ENCODE results near the gene SCARF1. TPM values are rescaled to one million over a fixed set of nuclear protein-coding genes. Genes with fewer than 3 reads are reported as not detected.

SCARF1 gene
- total and polyA plus RNA-seq, 4 donors, result 0.63 to 31.6 (median 9.6) TPM

Other genes with a start within 250 kb of the SCARF1 start
- gene YWHAE, start 245.5 kb downstream of the SCARF1 start, total RNA-seq, result 100 to 1,000 TPM; 277 to 285 TPM
- 100 to 1,000 TPM; 174 to 220 TPM for gene YWHAE, start 245.5 kb downstream of the SCARF1 start, polyA plus RNA-seq
- gene CRK, start 189.5 kb downstream of the SCARF1 start, total RNA-seq, result 10 to 100 TPM; 55.3 to 63.8 TPM
- gene CRK, start 189.5 kb downstream of the SCARF1 start, polyA plus RNA-seq, result 10 to 100 TPM; 33.5 to 40.9 TPM
- gene MYO1C, start 153.0 kb downstream of the SCARF1 start, total RNA-seq, result 100 to 1,000 TPM; 273 to 354 TPM
- gene MYO1C, start 153.0 kb downstream of the SCARF1 start, polyA plus RNA-seq, result 100 to 1,000 TPM in 1 of 2 donors, 10 to 100 TPM in 1; 62.6 to 130 TPM
- gene INPP5K, start 129.1 kb downstream of the SCARF1 start, total RNA-seq, result 10 to 100 TPM; 35.7 to 40.7 TPM
- gene INPP5K, start 129.1 kb downstream of the SCARF1 start, polyA plus RNA-seq, result 10 to 100 TPM; 13.5 to 51.3 TPM
- 10 to 100 TPM; 56.5 to 59.8 TPM for gene PITPNA, start 82.9 kb downstream of the SCARF1 start, total RNA-seq
- gene PITPNA, start 82.9 kb downstream of the SCARF1 start, polyA plus RNA-seq, result 10 to 100 TPM; 27.2 to 32.2 TPM
- gene SLC43A2, start 16.9 kb downstream of the SCARF1 start, total RNA-seq, result 10 to 100 TPM; 11.1 to 25.0 TPM
- gene SLC43A2, start 16.9 kb downstream of the SCARF1 start, polyA plus RNA-seq, result 1 to 10 TPM; 2.1 to 8.1 TPM
- 10 to 100 TPM in 1 of 2 donors, 1 to 10 TPM in 1; 7.0 to 12.0 TPM for gene RILP, start 4.1 kb upstream of the SCARF1 start, total RNA-seq
- 10 to 100 TPM; 16.4 to 19.4 TPM for gene RILP, start 4.1 kb upstream of the SCARF1 start, polyA plus RNA-seq
- gene PRPF8, start 39.1 kb upstream of the SCARF1 start, total RNA-seq, result 100 to 1,000 TPM; 183 to 235 TPM
- 10 to 100 TPM; 14.7 to 88.9 TPM for gene PRPF8, start 39.1 kb upstream of the SCARF1 start, polyA plus RNA-seq
- gene TLCD2, start 64.6 kb upstream of the SCARF1 start, total RNA-seq, result 1 to 10 TPM; 9.5 to 10.0 TPM
- 1 to 10 TPM; 2.7 to 3.5 TPM for gene TLCD2, start 64.6 kb upstream of the SCARF1 start, polyA plus RNA-seq
- gene WDR81, start 79.0 kb upstream of the SCARF1 start, total RNA-seq, result 10 to 100 TPM; 16.1 to 27.3 TPM
- gene WDR81, start 79.0 kb upstream of the SCARF1 start, polyA plus RNA-seq, result 10 to 100 TPM in 1 of 2 donors, 1 to 10 TPM in 1; 3.0 to 13.1 TPM
- 10 to 100 TPM; 14.9 to 15.1 TPM for gene SERPINF2, start 97.1 kb upstream of the SCARF1 start, total RNA-seq
- gene SERPINF2, start 97.1 kb upstream of the SCARF1 start, polyA plus RNA-seq, result 1 to 10 TPM in 1 of 2 donors, under 1 TPM in 1; 0.13 to 1.0 TPM
- gene SERPINF1, start 116.3 kb upstream of the SCARF1 start, total RNA-seq, result 100 to 1,000 TPM; 378 to 941 TPM
- gene SERPINF1, start 116.3 kb upstream of the SCARF1 start, polyA plus RNA-seq, result 10 to 100 TPM in 1 of 2 donors, 1 to 10 TPM in 1; 5.3 to 48.1 TPM
- 10 to 100 TPM; 15.0 to 19.2 TPM for gene SMYD4, start 184.2 kb upstream of the SCARF1 start, total RNA-seq
- 1 to 10 TPM; 2.4 to 9.5 TPM for gene SMYD4, start 184.2 kb upstream of the SCARF1 start, polyA plus RNA-seq
- gene RPA1, start 184.3 kb upstream of the SCARF1 start, total RNA-seq, result 10 to 100 TPM; 65.0 to 75.0 TPM
- 10 to 100 TPM; 17.2 to 23.8 TPM for gene RPA1, start 184.3 kb upstream of the SCARF1 start, polyA plus RNA-seq